Spinal cord (tissue), 10 donors: ENCODE measurements around the gene KRT6B. TPM values are rescaled to one million over a fixed set of nuclear protein-coding genes. Genes with fewer than 3 reads are reported as not detected.

Source experiments
- DNase-seq, 6 donors: peaks; one replicate each; pipeline versions ENCODE4 v3.0.0 to v3.0.0-alpha.2; 2013 to 2015; ENCODE audit warnings: low spot score in 6 of 6, low read depth in 4 of 6
- H3K27ac ChIP-seq: one replicate; pipeline ENCODE4 v1.5.1; 2013; ENCODE audit warnings: low read depth, low read length, control low read depth
- H3K27me3 ChIP-seq: one replicate; pipeline ENCODE4 v1.6.1; 2013; ENCODE audit warnings: low read length; ENCODE audit not compliant: control insufficient read depth, insufficient read depth
- H3K36me3 ChIP-seq: one replicate; pipeline ENCODE4 v1.6.1; 2013; ENCODE audit warnings: low read length; ENCODE audit not compliant: control insufficient read depth, insufficient read depth
- H3K4me1 ChIP-seq: one replicate; pipeline ENCODE4 v1.6.1; 2013; ENCODE audit warnings: low read length; ENCODE audit not compliant: control insufficient read depth, insufficient read depth
- H3K4me3 ChIP-seq: one replicate; pipeline ENCODE4 v1.5.1; 2013; ENCODE audit warnings: low read depth, low read length, control low read depth
- H3K9me3 ChIP-seq: one replicate; pipeline ENCODE4 v1.6.1; 2013; ENCODE audit warnings: low read length; ENCODE audit not compliant: control insufficient read depth, insufficient read depth
- WGBS: methylation state at CpG from one replicate; pipeline ENCODE4 v1.1.5; 2013; ENCODE audit warnings: missing lambda C conversion rate; ENCODE audit not compliant: insufficient coverage; 5-methylcytosine and 5-hydroxymethylcytosine counted together
- polyA plus RNA-seq, 2 donors: library from polyadenylated mRNA; unstranded; fragments of 120-200 nt; gene quantifications; one replicate each; pipeline ENCODE4 v1.2.1, GENCODE V29; 2013; ENCODE audit not compliant: insufficient read length in 2 of 2
- total RNA-seq, 2 donors: library from RNA; depleted of rRNA in 1 of 2; stranded (reverse); fragments of 120-200 nt in 1 of 2; fragments of >200 nt in 1 of 2; gene quantifications; one replicate each; pipeline versions ENCODE4 v1.2.3 to v1.2.4, GENCODE V29; 2013 to 2014
- donor health status: healthy.

Gene KRT6B
- total and polyA plus RNA-seq, 4 donors: not detected

DNA sequence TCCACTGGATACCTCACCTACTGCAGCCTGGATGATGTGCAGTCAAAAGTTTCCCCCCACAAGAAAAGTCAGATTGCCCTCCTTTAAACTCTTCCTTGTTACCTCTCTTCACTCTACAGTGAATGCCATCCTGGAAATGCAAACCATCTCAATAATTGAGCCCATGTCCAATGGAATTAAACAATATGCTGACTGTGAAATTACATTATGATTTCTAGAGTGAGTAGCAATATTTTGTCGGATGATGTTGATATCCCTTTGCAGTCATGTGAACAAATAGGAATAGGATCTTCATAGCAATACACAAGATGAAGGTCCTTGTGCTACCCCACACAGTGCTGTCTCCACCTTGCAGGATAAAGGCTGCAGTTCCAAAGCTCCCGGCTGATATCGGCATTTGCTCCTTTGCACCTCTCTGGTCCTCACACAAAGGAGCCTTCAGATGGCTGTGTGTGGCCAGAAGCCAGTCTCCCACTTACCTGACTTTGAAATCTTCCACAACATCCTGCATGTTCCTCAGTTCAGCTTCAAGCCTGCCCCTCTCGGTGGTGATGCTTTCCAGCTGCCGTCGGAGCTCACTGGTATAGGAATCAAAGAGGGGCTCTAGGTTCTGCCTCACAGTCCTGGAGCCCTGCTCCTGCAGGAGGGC is 19.3 kb downstream of the KRT6B start:
- Histone ChIP-seq H3K36me3 (no peaks in the 10 kb centered on the region), H3K4me3 (no peak overlapping the region), H3K4me1 (peaks cover 14% of the 10 kb centered on the region), H3K9me3 (no peaks in the 10 kb centered on the region), H3K27ac (no peak overlapping the region), H3K27me3 (peaks cover 2% of the 10 kb centered on the region)
- DNase-seq: no peak
- 93% methylated on average over 5 of the region's 6 CpGs for WGBS

DNA sequence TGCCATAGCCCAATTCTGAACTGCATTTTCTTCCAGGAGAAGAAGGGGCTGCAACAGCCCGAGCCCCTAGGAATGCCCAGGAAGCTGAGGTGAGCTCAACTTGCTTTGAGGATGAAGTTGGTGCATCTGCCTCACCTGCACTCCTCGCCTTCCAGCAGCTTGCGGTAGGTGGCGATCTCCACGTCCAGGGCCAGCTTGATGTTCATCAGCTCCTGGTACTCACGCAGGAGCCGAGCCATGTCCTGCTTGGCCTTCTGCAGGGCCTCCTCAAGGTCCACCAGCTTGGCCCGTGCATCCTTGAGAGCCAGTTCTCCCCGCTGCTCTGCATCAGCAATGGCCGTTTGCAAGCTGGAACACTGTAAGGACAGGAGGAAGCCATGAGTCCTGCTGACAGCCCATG is 23.8 kb downstream of the KRT6B start:
- Histone ChIP-seq H3K27me3 (peaks cover 2% of the 10 kb centered on the region), H3K27ac (no peak overlapping the region), H3K9me3 (no peaks in the 10 kb centered on the region), H3K4me1 (peaks cover 6% of the 10 kb centered on the region), H3K4me3 (no peak overlapping the region), H3K36me3 (no peaks in the 10 kb centered on the region)
- no peak for DNase-seq
- 94% methylated on average over 10 of the region's 10 CpGs for WGBS

DNA sequence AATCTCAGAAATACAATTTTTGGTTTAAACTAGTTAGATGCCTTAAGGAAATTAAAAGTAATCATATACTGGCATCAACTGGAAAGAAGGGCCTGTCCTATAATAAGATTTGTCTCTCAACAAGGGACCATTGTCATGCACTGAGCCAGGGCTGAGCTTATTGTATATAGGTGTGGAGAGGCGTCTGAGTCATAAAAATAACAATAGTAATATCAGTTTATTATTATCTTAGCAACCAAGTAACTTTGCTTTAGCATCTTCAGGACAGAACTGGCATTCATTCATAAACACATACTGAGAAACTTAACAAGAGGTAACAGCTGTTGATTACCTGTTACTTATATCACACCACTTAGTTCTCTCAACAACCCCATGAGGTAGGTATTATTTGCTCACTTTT is 24.9 kb downstream of the KRT6B start:
- Histone ChIP-seq H3K4me3 (no peak overlapping the region), H3K27me3 (peaks cover 2% of the 10 kb centered on the region), H3K36me3 (no peaks in the 10 kb centered on the region), H3K9me3 (no peaks in the 10 kb centered on the region), H3K4me1 (peaks cover 6% of the 10 kb centered on the region), H3K27ac (no peak overlapping the region)
- WGBS: no CpG with 5 or more reads among the region's 1 CpG
- DNase-seq: no peak

DNA sequence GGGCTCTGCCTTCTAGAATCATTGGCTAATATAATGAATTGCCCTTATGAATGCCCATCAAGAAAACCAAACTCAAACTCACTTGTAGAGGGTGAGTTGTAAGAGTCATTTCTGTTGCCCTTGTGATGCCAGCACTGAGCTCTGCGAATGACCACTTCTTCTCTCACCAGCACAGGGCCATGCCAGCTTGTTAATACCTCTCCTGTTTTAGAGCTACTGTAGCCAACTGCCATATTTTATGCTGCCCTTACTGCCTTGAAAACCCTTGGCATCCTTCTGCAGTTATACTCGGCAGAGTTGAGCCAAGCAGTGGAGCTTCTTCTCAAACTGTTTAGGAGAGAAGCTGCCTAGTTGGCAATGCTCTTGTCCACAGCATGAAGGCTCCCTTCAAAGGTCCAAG is 25.9 kb downstream of the KRT6B start:
- H3K4me3 ChIP-seq: no peak overlapping the region
- no peak for DNase-seq
- no peaks in the 10 kb centered on the region for H3K9me3 ChIP-seq
- H3K27me3 ChIP-seq: peaks cover under 1% of the 10 kb centered on the region
- H3K4me1 ChIP-seq: peaks cover 6% of the 10 kb centered on the region
- H3K27ac ChIP-seq: no peak overlapping the region
- no peaks in the 10 kb centered on the region for H3K36me3 ChIP-seq
- 68% methylated on average over 2 of the region's 2 CpGs for WGBS

DNA sequence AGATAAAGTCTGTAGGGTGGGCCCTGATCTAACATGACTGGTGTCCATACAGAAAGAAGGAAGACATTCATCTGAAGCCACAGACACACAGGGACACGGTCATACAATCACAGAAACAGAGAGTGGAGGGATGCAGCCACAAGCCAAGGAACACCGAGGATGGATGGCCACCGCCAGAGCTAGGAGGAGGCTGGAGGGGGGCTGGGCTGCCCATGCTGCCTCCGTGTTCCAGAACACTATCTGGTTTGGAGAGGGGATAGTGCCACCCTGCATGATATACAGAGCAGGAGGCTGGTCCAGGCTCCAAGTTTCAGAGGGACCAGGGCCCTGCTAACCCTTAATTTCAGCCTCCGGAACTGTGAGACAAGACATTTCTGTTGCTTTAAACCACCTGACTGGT is 26.5 kb downstream of the KRT6B start:
- no peak for DNase-seq
- Histone ChIP-seq H3K9me3 (no peaks in the 10 kb centered on the region), H3K4me3 (no peak overlapping the region), H3K4me1 (peaks cover 6% of the 10 kb centered on the region), H3K27ac (no peak overlapping the region), H3K36me3 (no peaks in the 10 kb centered on the region), H3K27me3 (no peaks in the 10 kb centered on the region)
- WGBS: 93% methylated on average over 4 of the region's 5 CpGs

DNA sequence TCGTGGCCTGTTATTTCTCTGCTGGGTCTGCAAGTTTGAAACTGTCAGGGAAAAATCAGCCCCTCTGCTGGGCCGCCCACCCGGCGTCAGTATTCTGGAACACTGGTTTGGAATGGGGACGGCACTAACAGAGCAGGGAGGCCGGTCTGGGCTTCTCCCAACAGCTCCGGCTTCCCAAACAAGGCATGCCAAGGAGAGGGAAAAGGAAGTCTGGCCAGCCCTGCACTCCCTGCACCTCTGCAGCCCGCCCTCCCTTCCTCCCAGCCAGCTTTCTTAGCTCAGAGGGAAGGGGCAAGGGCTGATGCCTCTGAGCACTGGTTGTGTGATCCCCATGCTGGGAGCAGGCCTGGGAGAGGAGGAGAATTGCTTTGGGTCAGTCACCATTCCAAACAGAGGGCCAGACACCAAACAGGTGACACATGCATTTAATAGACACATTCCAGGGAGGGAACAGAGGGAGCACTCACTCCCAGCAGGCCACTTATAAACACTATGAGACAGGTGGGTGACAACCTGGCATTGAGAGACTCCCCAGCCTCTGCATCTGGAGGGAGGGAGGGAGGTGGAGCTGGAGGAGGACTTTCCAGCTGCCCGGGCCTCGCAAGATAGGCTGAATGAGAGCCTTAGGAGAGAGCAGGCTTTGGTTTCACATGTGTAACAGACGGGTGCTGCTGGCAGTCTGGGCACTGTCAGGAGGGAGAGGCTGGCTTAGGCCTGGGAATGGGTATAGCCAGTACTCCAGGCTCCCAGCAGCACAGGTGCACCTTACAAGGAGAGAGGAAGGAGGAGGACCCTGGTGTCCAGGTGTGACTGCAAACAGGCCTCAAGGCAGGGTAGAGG is 28.1 kb downstream of the KRT6B start:
- Histone ChIP-seq H3K4me1 (peaks cover 6% of the 10 kb centered on the region), H3K27ac (no peak overlapping the region), H3K4me3 (no peak overlapping the region), H3K9me3 (no peaks in the 10 kb centered on the region), H3K27me3 (no peaks in the 10 kb centered on the region), H3K36me3 (no peaks in the 10 kb centered on the region)
- WGBS: 56% methylated on average over 10 of the region's 11 CpGs
- DNase-seq: peak in 1 of 6 donors; percentile 26

DNA sequence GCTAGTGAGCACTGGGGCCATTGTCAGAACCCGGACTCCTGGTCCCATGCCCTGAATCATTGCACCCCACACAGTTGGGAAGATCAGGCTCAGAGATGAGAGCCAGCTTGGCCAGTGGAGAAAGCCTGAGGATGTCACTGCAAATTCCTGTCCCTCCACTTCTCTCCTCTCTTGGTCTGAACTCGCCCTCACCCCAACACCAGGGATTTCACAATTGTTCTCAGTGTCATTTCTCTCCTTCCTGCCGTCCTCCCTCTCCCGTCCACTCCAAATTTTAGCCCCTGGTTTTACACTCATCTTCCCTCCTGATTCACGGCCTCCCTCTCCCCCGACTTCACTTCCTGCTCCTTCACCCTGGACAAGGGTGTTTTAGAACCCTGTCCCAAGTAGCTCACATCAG is 28.9 kb downstream of the KRT6B start:
- H3K36me3 ChIP-seq: no peaks in the 10 kb centered on the region
- no peak overlapping the region for H3K27ac ChIP-seq
- 72% methylated on average over 6 of the region's 6 CpGs for WGBS
- no peaks in the 10 kb centered on the region for H3K27me3 ChIP-seq
- H3K4me1 ChIP-seq: peaks cover 6% of the 10 kb centered on the region
- no peak for DNase-seq
- no peak overlapping the region for H3K4me3 ChIP-seq
- no peaks in the 10 kb centered on the region for H3K9me3 ChIP-seq

DNA sequence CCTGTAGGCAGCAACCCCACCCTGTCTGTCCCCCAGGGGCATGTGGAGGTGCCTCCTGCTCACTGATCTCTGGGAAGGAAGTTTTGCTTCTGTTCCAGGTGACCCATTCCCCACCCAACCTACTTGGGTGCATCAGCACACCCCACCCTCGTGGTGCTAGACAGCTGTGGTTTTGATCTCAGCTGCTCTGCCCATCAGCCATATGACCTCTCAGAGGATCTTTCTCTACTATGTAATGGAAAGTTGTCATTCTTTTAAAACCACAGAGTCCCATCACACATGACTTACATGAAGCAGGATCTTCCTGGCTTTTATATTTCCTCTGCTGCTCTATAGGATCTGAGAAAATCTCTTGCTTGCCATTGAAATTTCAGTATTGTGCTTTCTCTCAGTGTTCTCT is 32.3 kb downstream of the KRT6B start:
- no CpG with 5 or more reads among the region's 1 CpG for WGBS
- H3K36me3 ChIP-seq: no peaks in the 10 kb centered on the region
- no peak overlapping the region for H3K27ac ChIP-seq
- H3K27me3 ChIP-seq: no peaks in the 10 kb centered on the region
- H3K4me1 ChIP-seq: peaks cover 13% of the 10 kb centered on the region
- H3K9me3 ChIP-seq: no peaks in the 10 kb centered on the region
- DNase-seq: no peak
- no peak overlapping the region for H3K4me3 ChIP-seq

DNA sequence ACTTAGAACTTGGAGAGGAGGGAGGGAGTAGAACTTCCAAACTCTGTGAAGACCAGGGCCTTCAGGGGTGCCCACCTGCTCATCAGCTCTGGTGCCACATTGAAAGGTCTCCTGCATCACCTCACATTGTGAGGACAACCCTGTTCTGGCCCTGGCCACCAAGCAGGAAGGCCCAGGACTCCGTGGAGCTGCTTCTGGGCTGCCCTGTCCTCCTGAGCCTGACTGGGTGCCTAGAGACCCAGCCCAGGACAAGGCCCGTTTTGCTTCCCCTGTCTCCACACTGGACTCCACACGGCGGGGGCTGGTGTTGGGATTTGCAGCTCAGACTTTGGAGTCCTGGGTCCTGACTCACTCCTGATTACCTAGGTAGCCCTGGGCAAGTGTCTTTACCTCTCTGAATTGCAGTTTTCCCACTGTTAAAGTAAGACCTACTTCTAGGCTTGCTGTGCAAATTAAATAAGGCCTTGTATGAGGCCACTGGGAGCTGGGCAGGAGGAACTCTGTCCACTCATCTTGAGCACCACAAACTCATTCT is 33.3 kb downstream of the KRT6B start:
- Histone ChIP-seq H3K27me3 (no peaks in the 10 kb centered on the region), H3K27ac (no peak overlapping the region), H3K9me3 (no peaks in the 10 kb centered on the region), H3K36me3 (no peaks in the 10 kb centered on the region), H3K4me3 (no peak overlapping the region), H3K4me1 (peaks cover 11% of the 10 kb centered on the region)
- WGBS: 89% methylated on average over 4 of the region's 4 CpGs
- DNase-seq: no peak

DNA sequence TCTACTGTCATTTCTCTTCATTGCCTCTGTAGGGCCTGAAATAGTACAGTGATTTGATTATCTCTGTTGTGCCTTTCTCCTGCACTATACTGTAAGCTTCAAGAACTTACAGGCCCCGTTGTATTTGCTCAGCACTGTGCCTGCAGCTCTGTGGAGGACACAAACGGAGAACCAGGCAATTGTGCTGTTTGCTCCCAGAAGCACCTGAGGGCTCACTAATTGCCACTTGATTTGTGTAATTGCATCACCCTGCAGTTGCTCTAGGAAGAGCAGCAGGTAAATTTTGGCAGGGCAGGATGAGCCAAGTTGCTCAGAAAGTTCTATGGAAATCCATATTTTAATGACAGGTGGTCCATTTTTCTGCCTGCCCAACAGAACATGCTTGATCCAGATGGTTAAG is 34.2 kb downstream of the KRT6B start:
- DNase-seq: peak in 1 of 6 donors; percentile 53
- Histone ChIP-seq H3K27ac (no peak overlapping the region), H3K9me3 (no peaks in the 10 kb centered on the region), H3K4me1 (peaks cover 7% of the 10 kb centered on the region), H3K36me3 (no peaks in the 10 kb centered on the region), H3K4me3 (no peak overlapping the region), H3K27me3 (no peaks in the 10 kb centered on the region)
- 45% methylated on average over 2 of the region's 2 CpGs for WGBS
